Measurements from ENCODE around the gene ZNF813.

The ZNF813 gene

GRCh38 chr19:53521373-53522202 is 54.1 kb downstream of the ZNF813 start:
- no peak for DNase-seq

- DNase-seq: no peak
Measured at GRCh38 chr19:53525922-53526321, 58.4 kb downstream of the ZNF813 start.

DNA sequence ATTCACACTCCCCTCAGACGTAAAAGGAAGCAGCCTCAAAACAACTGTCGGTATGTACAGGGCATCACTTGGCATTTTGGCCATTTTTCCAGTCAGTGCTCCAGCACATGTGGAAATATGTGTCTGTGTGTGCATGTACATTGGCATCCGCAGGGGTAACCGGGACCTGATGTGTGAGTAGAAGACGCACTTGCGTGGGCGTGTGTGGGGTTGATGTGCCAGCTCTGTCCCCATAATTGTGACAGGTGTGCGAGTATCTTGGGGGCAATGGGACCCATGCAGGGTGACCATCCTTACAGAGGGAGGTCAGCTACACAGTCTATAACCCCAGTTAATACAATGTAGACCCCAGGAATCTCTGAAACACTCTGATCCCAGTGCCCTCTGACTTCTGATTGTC is 63.1 kb downstream of the ZNF813 start:
- DNase-seq: no peak

DNA sequence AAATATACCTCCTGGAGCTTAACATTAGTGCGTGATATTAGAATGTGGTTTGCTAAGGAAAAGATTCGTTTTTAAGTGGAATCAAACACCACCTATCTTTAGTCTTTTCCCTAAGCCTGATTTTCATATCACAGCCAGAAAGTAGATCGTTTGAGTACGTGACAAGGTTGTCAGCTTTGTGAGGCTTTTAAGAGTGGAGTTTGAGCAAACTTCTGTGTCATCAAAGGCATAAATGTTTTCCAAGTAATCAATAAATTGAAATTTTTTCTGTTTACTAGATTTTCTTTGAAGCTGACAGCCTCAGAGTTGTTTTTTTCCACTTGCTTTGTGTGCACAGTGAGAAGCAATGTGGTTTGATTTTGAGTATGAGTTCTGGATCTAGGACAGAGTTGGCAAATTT is 63.9 kb downstream of the ZNF813 start:
- no peak for DNase-seq

GRCh38 chr19:53532362-53532761 is 64.8 kb downstream of the ZNF813 start:
- DNase-seq: no peak

GRCh38 chr19:53536225-53536548 is 68.7 kb downstream of the ZNF813 start:
- no peak for DNase-seq

GRCh38 chr19:53537121-53537520 is 69.6 kb downstream of the ZNF813 start:
- DNase-seq: peak in 1 of 2 donors; percentile 25

DNA sequence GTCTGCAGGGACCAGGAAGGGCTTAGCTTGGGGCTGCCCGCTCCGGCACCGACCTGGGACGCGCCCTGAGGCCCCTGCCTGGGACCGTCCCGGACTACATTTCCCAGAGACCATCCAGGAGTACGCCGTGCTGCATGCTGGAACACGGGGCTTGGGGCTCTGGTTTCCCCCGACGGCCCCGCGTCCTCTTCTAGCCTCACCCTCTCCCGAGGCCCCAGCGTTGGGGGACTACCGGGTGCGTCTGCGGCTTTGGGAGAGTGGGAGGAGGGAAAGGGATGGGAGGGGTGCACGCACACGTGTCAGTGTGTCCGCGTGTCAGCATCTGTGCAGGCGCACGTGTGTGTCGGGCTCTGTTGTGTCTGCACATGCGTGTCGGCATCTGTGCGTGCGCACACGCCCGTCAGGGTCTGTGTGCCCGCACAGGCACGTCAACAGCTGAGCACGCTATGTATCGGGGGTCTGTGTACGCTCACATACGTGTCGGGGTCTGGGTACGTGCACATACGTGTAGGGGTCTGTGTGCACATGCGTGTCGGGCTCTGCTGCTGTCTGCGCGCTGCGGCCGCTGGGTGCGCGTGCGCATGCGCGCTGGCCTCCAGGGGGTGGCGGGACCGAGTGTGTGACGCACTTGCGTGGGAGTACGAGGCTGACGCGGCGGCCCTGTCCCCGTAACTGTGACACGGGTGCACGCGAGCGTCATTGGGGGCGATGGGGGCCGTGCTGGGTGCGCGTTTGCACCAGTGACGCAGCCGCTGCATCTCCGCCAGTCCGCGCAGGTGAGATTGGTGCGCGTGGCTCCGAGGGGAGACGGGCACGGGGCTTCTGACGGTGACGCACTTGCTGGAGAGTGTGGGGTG is 70.2 kb downstream of the ZNF813 start, which contains the start of gene ZNF331:
Gene ZNF331, plus strand, starts transcription at position 625 of the 857 bp plus-strand sequence. CDS start 31,232 bp downstream, outside the sequence.
- DNase-seq: peak; percentile 92 to 95

DNA sequence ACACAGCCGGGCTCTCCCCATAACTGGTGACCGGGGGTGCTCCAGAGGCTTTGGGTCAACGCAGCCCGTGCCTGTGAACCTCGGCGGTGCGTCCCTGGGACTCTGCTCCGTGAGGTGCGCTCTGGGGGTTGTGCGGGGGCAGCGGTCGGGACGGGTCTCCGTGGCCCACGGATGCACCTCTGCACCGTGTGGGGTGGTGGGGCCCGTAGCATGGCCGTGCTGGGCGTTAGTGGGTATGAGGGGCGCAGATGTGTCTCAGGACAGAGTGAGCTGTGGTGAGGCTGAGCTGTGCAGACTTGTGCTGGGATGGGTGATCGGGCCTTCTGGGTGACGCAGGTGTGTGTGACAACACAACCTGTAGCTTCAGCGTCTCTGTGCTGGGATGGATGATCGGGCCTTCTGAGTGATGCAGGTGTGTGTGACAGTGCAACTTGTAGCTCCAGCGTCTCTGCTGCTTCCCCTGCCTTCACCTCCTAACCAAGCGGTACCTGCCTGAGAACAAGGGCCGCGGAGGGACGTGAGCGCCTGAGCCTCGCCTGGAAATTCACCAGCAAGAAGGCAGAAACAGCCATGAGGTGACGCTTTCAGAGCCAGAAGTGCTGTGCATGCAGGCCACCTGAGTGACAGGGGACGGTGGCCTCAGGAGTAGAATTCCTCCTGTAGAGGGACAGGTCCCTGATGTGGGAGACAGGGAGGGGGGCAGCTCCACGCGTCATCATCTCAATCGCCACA is 71.0 kb downstream of the ZNF813 start:
- no peak for DNase-seq

- no peak for DNase-seq
Measured at GRCh38 chr19:53540091-53540490, 72.6 kb downstream of the ZNF813 start.

DNA sequence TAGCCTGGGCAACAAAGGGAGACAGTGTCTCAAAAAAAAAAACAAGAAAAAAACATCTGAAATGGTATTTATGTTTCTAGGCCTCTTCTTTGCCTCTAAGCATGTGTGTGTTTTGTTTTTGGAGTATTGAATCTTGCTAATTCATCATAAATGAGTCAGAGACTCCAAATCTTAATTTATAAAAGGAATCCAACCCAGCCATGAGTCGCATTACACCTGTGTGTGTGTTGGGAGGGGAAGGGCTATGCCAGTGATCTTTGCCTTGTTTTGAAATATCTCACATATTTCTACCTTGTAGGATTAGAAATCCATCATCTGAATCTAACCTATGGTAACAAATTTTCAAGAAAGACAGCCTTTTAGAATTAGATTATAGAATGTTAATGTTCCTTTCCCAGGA is 74.4 kb downstream of the ZNF813 start:
- DNase-seq: no peak

DNA sequence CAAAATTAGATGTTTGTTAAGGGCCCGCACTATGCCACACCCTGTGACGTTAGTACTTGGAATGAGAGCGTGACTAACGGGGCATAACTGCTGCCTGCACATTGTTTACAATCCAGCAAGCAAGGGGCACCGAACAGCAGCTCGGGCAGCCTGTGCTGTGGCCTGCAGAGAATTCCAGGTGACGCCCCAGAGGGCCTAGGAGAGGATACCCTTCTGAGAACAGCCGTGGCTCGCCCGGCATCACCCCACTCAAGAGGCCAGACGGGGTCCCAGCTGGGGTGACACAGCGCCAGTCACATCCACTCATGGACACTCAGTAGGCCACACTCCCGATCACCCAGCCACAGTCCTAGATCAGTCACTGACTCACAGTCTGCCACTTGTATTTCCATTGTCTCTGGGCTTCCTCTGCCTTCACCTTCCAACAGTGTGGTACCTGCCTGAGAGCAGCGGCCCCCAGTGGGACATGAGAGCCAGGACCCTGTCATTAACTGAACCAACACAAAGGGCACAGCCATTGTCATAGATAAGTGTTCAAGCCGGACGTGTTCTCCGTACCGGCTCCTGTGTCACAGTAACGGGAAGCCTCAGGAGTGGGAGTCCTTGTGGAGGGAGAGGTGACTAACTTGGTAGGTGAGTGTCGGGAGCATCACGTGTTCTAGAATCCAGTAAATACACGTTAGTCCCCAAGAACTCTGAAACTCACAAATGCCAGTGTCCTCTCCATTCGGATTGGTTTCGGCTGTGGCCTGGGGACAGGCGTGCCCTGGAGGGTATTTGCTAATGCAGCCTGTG is 77.9 kb downstream of the ZNF813 start:
- no peak for DNase-seq
